ENCODE data around the gene HOXA3. TPM values are rescaled to one million over a fixed set of nuclear protein-coding genes. Genes with fewer than 3 reads are reported as not detected.

Gene HOXA3
- total and polyA plus RNA-seq, 9 of the 15 experiments (the other 6 are each of a cell fraction or from before 2014, with no cell fraction given): 0.04 to 0.13 TPM; not detected in 7

GRCh38 chr7:27071622-27072390 is 80.6 kb downstream of the HOXA3 start:
- ChIA-PET POLR2A (interaction anchor here (0.6 to 1.3 kb wide), 3 partner anchors 14 to 45 kb away, joined by 3 read pairs; no protein-coding TSS in a partner anchor), CTCF (ENCODE audit: low intra/inter-chr PET ratio) (no interaction called here)
- no peaks in the 10 kb centered on the region for H3K9me1 ChIP-seq (ENCODE audit: control insufficient read depth, insufficient read depth, low read length)
- in situ Hi-C loops (cut with MboI) (no loop called here), intact Hi-C loops (cut with micrococcal nuclease) (no loop called here)
- H3K27ac ChIP-seq (ENCODE audit: extremely low read depth, low read depth, low read length): no peak overlapping the region
- no peaks in the 10 kb centered on the region for H3K36me3 ChIP-seq (ENCODE audit: control insufficient read depth, insufficient read depth, low read length)
- H4K20me1 ChIP-seq (replicated peaks; ENCODE audit: control insufficient read depth, insufficient read depth, low read length): no peaks in the 10 kb centered on the region
- H3K9ac ChIP-seq (ENCODE audit: insufficient read depth in 1 of 2, low read depth in 2 of 2, low read length in 2 of 2): no peak overlapping the region
- DNase-seq (ENCODE audit: extremely low read depth in 1 of 4, low spot score in 3 of 4) (peak; percentile 39 to 65 (median 42)), ATAC-seq (peak; percentile 73), FAIRE-seq (peak; percentile 72)
- H3K4me3 ChIP-seq: no peak overlapping the region
- H3K4me2 ChIP-seq (ENCODE audit: insufficient read depth, low read length): no peak overlapping the region
- BruUV-seq (replicated peaks): no TSS peak
- no peaks in the 10 kb centered on the region for H3K79me2 ChIP-seq (ENCODE audit: control insufficient read depth, insufficient read depth, low read length)
- no peaks in the 10 kb centered on the region for H3K9me3 ChIP-seq (replicated peaks; ENCODE audit: control insufficient read depth, insufficient read depth, low read depth, low read length)
- 2% methylated on average over 6 of the region's 6 CpGs for WGBS (ENCODE audit: insufficient coverage, low coverage, missing lambda C conversion rate)
- H2AFZ ChIP-seq (ENCODE audit: low read depth, low read length): no peak overlapping the region
- peaks cover 0 to 7% of the 10 kb centered on the region in 2 experiments; a peak in 2 of 5 replicates for H3K4me1 ChIP-seq (replicated peaks in 1 of 2; ENCODE audit: control insufficient read depth in 2 of 2, insufficient read depth in 2 of 2, low read length in 2 of 2)
- H3K27me3 ChIP-seq (ENCODE audit: control insufficient read depth in 2 of 2, insufficient read depth in 2 of 2, low read length in 2 of 2): no peaks in the 10 kb centered on the region; a peak in 1 of 5 replicates
- peak; percentile 70; the same call in 1 of the 2 replicates for TF ChIP-seq SMARCA4 (IDR thresholded peaks at IDR 0.05)
- peak; percentile 73 for TF ChIP-seq ZNF41 (CRISPR knock-in tag; conservative IDR thresholded peaks at IDR 0.05)
- 0 out of 2 replicates have a peak, but pooled peaks have one; percentile 22 for TF ChIP-seq NFE2 (IDR thresholded peaks at IDR 0.05; ENCODE audit: low read depth)
- peak; percentile 63; the same call in 1 of the 2 replicates for TF ChIP-seq HES1 (IDR thresholded peaks at IDR 0.05; ENCODE audit: low read depth)
- TF ChIP-seq MYBL2 (IDR thresholded peaks at IDR 0.05; ENCODE audit: low read depth): no peak
- no peak for TF ChIP-seq MYBL2 (CRISPR knock-in tag; IDR thresholded peaks at IDR 0.05; ENCODE audit: borderline replicate concordance)
- TF ChIP-seq CEBPB (tag; IDR thresholded peaks at IDR 0.05): peak; percentile 98
- peak; percentile 55; the same call in 1 of the 2 replicates for TF ChIP-seq STAT5A (IDR thresholded peaks at IDR 0.05; ENCODE audit: borderline replicate concordance, low read length)
- 0 out of 2 replicates have a peak, but pooled peaks have one; percentile 24 for TF ChIP-seq NFIC (IDR thresholded peaks at IDR 0.05)
- peak in 1 of 2 experiments; percentile 84; a peak in 2 of 4 replicates for TF ChIP-seq TEAD1 (CRISPR knock-in tag; IDR thresholded peaks at IDR 0.05)
- peak; percentile 69 for TF ChIP-seq NCOR1 (IDR thresholded peaks at IDR 0.05)
- TF ChIP-seq KDM1A (IDR thresholded peaks at IDR 0.05): peak; percentile 74 to 76; a peak in 3 of 4 replicates
- TF ChIP-seq CXXC5 (CRISPR knock-in tag; IDR thresholded peaks at IDR 0.05): peak; percentile 86
- peak; percentile 55; the same call in 1 of the 2 replicates for TF ChIP-seq RNF2 (IDR thresholded peaks at IDR 0.05)
- peak; percentile 87 for TF ChIP-seq SOX6 (IDR thresholded peaks at IDR 0.05)
- 0 out of 6 replicates have a peak, but pooled peaks of 1 of the 3 experiments have one; percentile 26 for TF ChIP-seq ZBTB11 (CRISPR knock-in tag; IDR thresholded peaks at IDR 0.05)
- TF ChIP-seq TBL1XR1 (IDR thresholded peaks at IDR 0.05; ENCODE audit: low read length in 2 of 2): peak in 1 of 2 experiments; percentile 52; a peak in 1 of 4 replicates
- TF ChIP-seq TRIM24 (IDR thresholded peaks at IDR 0.05): peak; percentile 31 to 71; a peak in 2 of 4 replicates
- TF ChIP-seq CBFA2T2 (conservative IDR thresholded peaks at IDR 0.05): peak; percentile 78
- peak; percentile 86 for TF ChIP-seq MEIS2 (IDR thresholded peaks at IDR 0.05; ENCODE audit: partially characterized antibody)

Data from K562 (cell line).